ENCODE measurements around the gene EPS8L1. TPM values are rescaled to one million over a fixed set of nuclear protein-coding genes. Genes with fewer than 3 reads are reported as not detected.

The EPS8L1 gene
- total and polyA plus RNA-seq, 2 of the 4 experiments (the other 2 are of a cell fraction): 0.90 to 2.9 TPM

- no peak overlapping the region for H3K56ac ChIP-seq (ENCODE audit: extremely low read depth, insufficient read depth, low read length)
- intact Hi-C loops (cut with micrococcal nuclease): loop anchor here (10.0 kb wide), 1 partner anchor 615 kb away; the partner anchor contains the start of gene LENG9
Observed at GRCh38 chr19:55079400-55080038, 3.9 kb downstream of the EPS8L1 start.

More at GRCh38 chr19:55079400-55080038, 3.9 kb downstream of the EPS8L1 start:
- DNase-seq (no peak), ATAC-seq (ENCODE audit: low read depth) (no peak)
- Histone ChIP-seq H3K18ac (ENCODE audit: low read depth, low read length) (no peak overlapping the region), H4K91ac (ENCODE audit: insufficient read depth, low read depth, low read length) (no peak overlapping the region), H3K27ac (ENCODE audit: insufficient read depth, low read length) (no peak overlapping the region), H3K4ac (ENCODE audit: low read depth, low read length) (no peak overlapping the region), H2BK120ac (ENCODE audit: low read depth, low read length) (no peak overlapping the region), H3K9ac (ENCODE audit: low read depth, low read length) (no peak overlapping the region), H2AFZ (replicated peaks; ENCODE audit: low read length, poor library complexity) (peak overlapping the region; percentile 88), H3K23ac (ENCODE audit: low read depth, low read length) (no peak overlapping the region), H2BK5ac (ENCODE audit: low read depth, low read length, poor library complexity, severe bottlenecking) (no peak overlapping the region), H4K8ac (ENCODE audit: low read depth in 2 of 2, low read length in 2 of 2) (no peak overlapping the region), H2BK15ac (ENCODE audit: low read depth, low read length) (no peak overlapping the region), H2AK9ac (replicated peaks; ENCODE audit: low read depth, low read length, poor library complexity) (no peak overlapping the region), H2AK5ac (ENCODE audit: low read depth, low read length) (no peak overlapping the region), H3K4me2 (ENCODE audit: low read depth, low read length) (peak overlapping the region; percentile 72), H3K14ac (replicated peaks; ENCODE audit: low read depth, low read length) (no peak overlapping the region), H3K36me3 (ENCODE audit: control insufficient read depth, insufficient read depth, low read length) (no peaks in the 10 kb centered on the region), H3K9me1 (ENCODE audit: insufficient read depth, low read length) (peaks cover 4% of the 10 kb centered on the region; the same call in 1 of the 2 replicates), H3K79me1 (ENCODE audit: low read depth in 1 of 2, low read length in 2 of 2) (no peaks in the 10 kb centered on the region), H3K4me1 (ENCODE audit: control insufficient read depth, insufficient read depth, low read length) (peaks cover 10% of the 10 kb centered on the region; the same call in 1 of the 2 replicates), H3K9me3 (ENCODE audit: control insufficient read depth, insufficient read depth, low read length) (peaks cover 7% of the 10 kb centered on the region; the same call in 1 of the 2 replicates), H2BK20ac (ENCODE audit: low read depth, low read length) (no peak overlapping the region), H3K27me3 (ENCODE audit: control insufficient read depth, insufficient read depth, low read length) (peaks cover 63% of the 10 kb centered on the region), H4K5ac (ENCODE audit: low read depth, low read length) (no peak overlapping the region), H3K4me3 (ENCODE audit: insufficient read depth, low read depth, low read length) (no peak overlapping the region), H4K20me1 (ENCODE audit: insufficient read depth, low read length) (no peaks in the 10 kb centered on the region)
- in situ Hi-C loops (cut with MboI; ENCODE audit: low sequenced_read_pairs) (no loop called here), dilution Hi-C loops (cut with HindIII; ENCODE audit: low sequenced_read_pairs, unreplicated experiment) (no loop called here)
- CTCF ChIA-PET: no interaction called here
- no TSS peak for BruUV-seq (replicated peaks)
- 69% methylated on average over 8 of the region's 19 CpGs; no CpG with 5 or more reads in 1 of the 2 experiments for whole genome bisulfite sequencing, 2 experiments (ENCODE audit: extremely low coverage in 2 of 2, insufficient read length in 1 of 2)
- POLR2A ChIA-PET (ENCODE audit: unreplicated experiment): no interaction called here
- no peak for TF ChIP-seq POLR2A (IDR thresholded peaks at IDR 0.05; ENCODE audit: low read depth, low read length)
